ENCODE results near the gene OXA1L.
"Not testable (repeated sequence)": the region's sequence is repeated elsewhere in the genome, so short reads cannot be mapped to it uniquely, and the experiment has no call there.

Gene OXA1L

DNA sequence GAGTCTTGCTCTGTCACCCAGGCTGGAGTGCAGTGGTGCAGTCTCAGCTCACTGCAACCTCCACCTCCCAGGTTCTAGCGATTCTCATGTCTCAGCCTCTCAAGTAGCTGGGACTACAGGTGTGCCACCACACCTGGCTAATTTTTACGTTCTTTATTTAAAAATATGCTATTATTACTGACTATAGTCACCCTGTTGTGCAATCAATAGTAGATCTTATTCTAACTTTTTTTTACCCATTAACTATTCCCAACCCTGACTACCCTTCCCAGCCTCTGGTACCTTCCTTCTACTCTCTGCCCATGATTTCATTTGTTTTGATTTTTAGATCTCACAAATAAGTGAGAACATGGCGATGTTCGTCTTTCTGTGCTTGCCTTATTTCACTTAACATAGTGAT is 2.5 kb downstream of the OXA1L start:
- in situ Hi-C loops (cut with MboI; ENCODE audit: low sequenced_read_pairs), result no loop called here

DNA sequence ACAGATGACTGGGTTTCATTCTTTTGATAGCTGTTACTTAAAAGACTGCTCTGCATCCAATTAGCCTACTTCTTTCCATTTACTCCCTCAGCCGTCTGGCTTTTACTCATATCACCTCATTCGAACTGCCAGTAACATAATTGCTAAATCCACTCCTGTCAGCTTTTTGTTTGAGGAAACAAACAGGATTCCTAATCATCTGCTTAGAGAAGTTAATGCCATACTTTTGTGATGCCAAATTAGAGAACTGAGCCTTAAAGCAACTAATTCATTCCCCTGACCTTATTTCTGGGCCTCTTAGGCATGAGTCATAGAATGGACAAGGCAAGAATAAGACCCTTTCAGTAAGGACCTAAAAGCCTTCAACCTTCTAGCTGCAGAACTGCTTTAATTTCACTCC is 2.9 kb downstream of the OXA1L start:
- in situ Hi-C loops (cut with MboI; ENCODE audit: low sequenced_read_pairs), result no loop called here

- in situ Hi-C loops (cut with MboI; ENCODE audit: low sequenced_read_pairs), result loop anchor here (10.0 kb wide), 1 partner anchor 84 kb away; no protein-coding TSS in a partner anchor
Measured at GRCh38 chr14:22770481-22771187, 4.1 kb downstream of the OXA1L start.

- in situ Hi-C loops (cut with MboI; ENCODE audit: low sequenced_read_pairs), result loop anchor here (10.0 kb wide), 1 partner anchor 82 kb away; no protein-coding TSS in a partner anchor
Measured at GRCh38 chr14:22772725-22773124, 6.2 kb downstream of the OXA1L start.

GRCh38 chr14:22773162-22774010 is 6.9 kb downstream of the OXA1L start:
- in situ Hi-C loops (cut with MboI; ENCODE audit: low sequenced_read_pairs), result loop anchor here (10.0 kb wide), 1 partner anchor 81 kb away; no protein-coding TSS in a partner anchor

- in situ Hi-C loops (cut with MboI; ENCODE audit: low sequenced_read_pairs), result loop anchor here (10.0 kb wide), 1 partner anchor 81 kb away; no protein-coding TSS in a partner anchor
Measured at GRCh38 chr14:22774011-22774706, 7.7 kb downstream of the OXA1L start.

DNA sequence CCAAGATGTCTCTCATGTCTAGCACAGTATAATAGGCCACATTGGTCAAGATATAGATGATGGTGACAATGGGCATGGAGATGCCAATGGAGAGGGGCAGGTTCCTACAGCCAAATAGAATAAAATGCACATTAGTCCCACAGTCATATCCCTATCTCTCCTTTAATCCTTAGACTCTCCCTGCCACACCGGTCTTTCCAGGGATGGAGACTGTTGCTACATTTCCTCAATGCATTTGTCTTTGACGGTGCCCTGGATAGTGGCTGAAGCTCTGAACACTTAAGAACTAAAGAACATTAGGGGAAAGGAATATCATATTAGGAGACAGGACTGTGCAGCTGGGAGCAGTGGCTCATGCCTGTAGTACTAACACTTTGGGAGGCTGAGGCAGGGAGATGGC is 9.7 kb downstream of the OXA1L start:
- in situ Hi-C loops (cut with MboI; ENCODE audit: low sequenced_read_pairs), result loop anchor here (10.0 kb wide), 1 partner anchor 79 kb away; no protein-coding TSS in a partner anchor

- in situ Hi-C loops (cut with MboI; ENCODE audit: low sequenced_read_pairs), result loop anchor here (10.0 kb wide), 1 partner anchor 78 kb away; no protein-coding TSS in a partner anchor
Measured at GRCh38 chr14:22776849-22777248, 10.4 kb downstream of the OXA1L start.

DNA sequence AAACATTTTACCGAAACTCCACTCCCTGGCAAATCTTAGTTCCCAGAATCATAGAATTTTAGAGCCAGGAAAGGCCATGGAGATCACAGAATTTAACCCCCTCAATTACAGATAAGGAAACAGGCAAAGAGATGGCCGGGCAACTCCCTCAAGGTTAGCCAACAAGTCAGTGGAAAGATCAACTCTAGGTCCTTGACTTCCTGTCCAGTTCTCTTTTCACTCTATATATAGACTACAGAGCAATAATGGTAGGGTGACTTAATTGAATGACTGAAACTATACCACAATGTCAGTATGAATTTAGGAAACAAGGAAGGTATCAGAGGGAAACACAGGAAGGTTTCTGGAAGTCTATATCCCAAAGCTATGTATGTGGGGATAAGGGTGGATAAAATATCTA is 11.6 kb downstream of the OXA1L start:
- in situ Hi-C loops (cut with MboI; ENCODE audit: low sequenced_read_pairs), result loop anchor here (10.0 kb wide), 1 partner anchor 77 kb away; no protein-coding TSS in a partner anchor

- in situ Hi-C loops (cut with MboI; ENCODE audit: low sequenced_read_pairs), result no loop called here
Measured at GRCh38 chr14:22780105-22780679, 13.7 kb downstream of the OXA1L start.

DNA sequence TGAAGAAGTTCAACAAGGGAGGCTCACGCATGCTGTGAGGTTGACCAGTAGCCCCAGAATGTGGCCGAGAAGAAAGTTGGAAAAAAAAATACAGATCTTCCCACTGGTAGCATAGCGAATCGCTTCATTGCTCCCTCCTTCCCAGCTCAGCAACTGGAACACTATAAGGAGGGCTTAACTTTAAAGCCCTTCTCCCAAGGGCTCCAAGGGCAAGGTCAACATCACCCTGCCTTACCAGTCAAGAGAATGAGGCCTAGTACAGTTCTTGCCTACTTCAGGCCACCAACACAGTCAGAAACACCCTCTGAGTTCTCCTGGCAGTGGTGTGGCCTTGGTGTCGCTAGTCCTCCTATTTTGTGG is 14.4 kb downstream of the OXA1L start:
- in situ Hi-C loops (cut with MboI; ENCODE audit: low sequenced_read_pairs), result no loop called here

DNA sequence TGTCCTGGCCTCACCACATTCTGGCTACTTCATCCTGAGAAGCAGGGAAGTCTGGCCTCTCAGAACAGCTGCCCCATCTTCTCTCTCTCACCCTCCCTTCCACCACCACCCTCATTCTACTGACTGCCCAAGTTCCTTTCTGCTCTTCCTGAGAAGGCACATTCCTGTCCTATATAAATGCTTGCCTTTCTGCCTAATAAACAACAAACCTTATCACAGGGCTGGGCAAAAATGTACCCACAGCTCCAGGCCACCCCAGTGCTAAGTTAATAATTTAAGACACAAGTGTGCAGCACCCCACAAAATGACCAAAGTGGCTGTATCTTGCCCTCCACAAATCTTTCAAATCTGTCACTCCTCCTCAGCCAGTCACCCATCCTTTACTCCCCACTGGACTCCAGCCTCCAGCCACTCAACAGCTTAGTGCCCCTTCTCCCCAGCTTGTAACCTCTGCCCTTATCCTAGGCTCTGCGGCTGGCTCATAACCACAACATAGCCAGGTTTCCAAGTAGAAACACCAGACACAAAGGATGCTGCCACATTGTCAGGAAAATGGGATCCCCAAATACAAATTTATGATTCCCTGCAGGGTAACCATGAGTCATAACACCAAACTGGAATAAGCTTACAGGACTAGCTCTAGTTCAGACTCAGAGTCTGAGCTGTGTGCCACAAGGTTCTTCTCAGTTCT is 15.0 kb downstream of the OXA1L start:
- in situ Hi-C loops (cut with MboI; ENCODE audit: low sequenced_read_pairs), result no loop called here

- in situ Hi-C loops (cut with MboI; ENCODE audit: low sequenced_read_pairs), result no loop called here
Measured at GRCh38 chr14:22786685-22787084, 20.2 kb downstream of the OXA1L start.

DNA sequence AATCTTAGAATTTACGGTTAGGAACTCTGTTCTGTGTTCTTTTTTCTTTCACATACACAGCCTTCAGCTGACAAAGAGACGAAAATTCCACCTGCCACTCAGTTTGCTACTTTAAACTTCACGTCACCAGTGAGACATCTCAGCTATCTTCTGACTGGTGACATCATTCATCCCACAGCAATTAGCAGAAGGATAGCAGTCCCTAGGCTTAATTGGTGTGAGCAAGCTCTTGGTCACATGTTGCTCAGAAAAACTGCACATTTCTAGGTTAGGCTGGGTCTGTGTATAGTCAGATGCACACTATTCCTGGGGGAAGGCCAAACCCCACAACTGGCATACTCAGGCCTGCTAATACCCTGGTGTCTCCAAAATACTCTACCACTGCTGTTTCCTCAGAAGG is 24.8 kb downstream of the OXA1L start:
- in situ Hi-C loops (cut with MboI; ENCODE audit: low sequenced_read_pairs), result no loop called here

GRCh38 chr14:22792158-22792557 is 25.7 kb downstream of the OXA1L start:
- in situ Hi-C loops (cut with MboI; ENCODE audit: low sequenced_read_pairs), result no loop called here

DNA sequence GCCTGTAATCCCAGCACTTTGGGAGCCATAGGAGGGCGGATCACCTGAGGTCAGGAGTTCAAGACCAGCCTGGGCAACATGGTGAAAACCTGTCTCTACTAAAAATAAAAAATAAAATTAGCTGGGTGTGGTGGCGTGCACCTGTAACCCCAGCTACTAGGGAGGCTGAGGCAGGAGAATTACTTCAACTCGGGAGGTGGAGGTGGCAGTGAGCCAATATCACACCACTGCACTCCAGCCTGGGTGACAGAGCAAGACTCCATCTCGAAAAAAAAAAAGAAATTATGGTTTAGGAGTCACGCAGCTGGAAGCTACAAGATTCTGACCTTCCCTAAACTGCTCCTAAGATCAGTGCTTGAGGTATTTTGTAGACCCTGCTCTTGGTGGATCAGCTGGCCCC is 27.1 kb downstream of the OXA1L start:
- in situ Hi-C loops (cut with MboI; ENCODE audit: low sequenced_read_pairs), result not testable (repeated sequence)

DNA sequence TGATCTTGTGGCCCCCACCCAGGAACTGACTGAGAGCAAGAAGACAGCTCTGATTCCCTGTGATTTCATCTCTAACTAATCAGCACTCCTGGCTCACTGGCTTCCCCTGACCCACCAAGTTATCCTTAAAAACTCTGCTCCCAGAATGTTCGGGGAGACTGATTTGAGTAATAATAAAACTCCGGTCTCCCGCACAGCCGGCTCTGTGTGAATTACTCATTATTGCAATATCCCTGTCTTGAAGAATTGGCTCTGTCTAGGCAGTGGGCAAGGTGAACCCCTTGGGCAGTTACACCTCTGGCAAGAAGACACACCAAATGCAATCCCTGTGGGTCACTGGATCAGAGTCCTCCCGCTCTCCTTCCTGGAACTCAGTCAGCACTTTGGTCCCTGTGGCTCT is 27.5 kb downstream of the OXA1L start:
- in situ Hi-C loops (cut with MboI; ENCODE audit: low sequenced_read_pairs), result no loop called here

DNA sequence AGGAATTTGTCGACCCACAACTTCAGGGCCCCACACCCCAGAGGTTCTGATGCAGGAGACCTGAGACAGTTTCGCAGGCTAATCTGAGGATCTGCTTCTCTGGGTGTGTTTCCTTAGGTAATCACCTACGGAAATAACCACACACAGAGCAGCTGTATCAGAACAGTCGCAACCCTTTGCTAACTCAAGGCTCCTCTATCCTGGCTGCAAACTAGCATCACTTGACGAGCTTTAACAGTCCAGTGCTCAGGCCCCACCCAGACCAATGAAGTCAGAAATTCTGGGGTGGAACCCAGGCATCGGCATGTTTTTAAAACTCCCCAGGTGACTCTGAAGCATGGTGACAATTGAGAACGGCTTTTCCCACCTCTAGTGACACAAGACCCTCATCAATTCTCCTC is 28.1 kb downstream of the OXA1L start:
- in situ Hi-C loops (cut with MboI; ENCODE audit: low sequenced_read_pairs), result no loop called here

DNA sequence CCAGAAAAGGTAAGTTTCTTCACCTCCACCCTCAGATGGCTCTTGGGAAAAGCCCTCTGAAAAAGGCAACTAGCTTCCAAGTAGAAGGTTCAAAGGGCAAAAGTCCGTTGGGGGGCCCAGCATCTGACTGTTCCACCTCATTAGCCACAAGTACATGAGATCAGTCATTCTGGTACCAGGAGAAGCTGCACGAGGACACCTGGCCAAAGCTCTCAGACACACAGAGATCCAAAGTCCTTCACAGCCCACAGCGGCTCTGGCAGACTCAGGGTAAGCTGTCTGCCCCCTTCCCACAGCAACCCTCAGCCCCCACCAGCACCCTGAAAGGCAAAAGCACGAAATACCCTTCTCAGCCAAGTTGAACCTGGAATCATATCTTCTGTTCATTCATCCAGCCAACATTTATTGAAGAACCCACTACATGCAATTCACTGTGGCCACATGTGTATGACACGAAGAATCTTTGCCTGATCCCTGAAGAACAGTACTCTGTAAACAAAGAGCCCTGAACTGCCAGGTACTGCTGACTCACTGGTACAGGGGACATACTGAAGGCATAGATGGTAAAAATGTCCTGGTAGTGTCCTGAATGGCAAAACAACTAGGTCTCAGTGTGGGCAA is 29.7 kb downstream of the OXA1L start:
- in situ Hi-C loops (cut with MboI; ENCODE audit: low sequenced_read_pairs), result no loop called here
